ENCODE data around the gene GDF10. TPM values are rescaled to one million over a fixed set of nuclear protein-coding genes. Genes with fewer than 3 reads are reported as not detected.

GDF10 gene
- total RNA-seq, 1 donor from 2014 or later = 14.4 TPM

DNA sequence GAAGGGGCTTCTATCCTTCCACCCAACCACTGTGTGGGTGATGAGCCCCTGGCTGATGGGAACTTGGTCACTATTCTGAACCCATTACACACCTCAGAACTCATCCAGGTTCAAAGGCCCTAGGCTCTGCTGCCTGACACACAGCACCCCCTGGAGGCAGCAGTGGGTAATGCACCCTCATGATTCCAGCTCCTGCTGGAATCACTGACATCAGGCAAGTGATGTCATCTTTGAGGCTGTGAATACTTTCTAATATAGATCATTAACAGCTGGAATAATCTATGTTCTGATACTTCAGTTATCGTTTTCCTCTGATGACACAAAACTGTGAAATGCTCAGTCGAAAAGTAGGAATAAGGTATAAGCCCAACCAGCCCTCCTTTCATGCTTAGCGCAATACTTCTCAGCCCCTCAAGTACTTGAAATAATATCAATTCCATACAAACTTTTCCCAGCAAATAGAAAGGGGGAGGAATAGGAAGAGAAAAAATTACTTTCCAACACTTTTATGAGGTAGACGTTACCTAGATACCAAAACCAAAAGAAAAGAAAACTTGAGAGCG, 40.7 kb downstream of the GDF10 start:
- ATAC-seq = peak; percentile 74
- intact Hi-C loops (cut with DNase I) = no loop called here

GRCh38 chr10:47344996-47345870, 45.2 kb downstream of the GDF10 start:
- ATAC-seq = no peak
- intact Hi-C loops (cut with DNase I) = no loop called here
- peak; percentile 10 for DNase-seq (ENCODE audit: low spot score)

More for the DNA sequence above, 40.7 kb downstream of the GDF10 start:
- DNase-seq (ENCODE audit: low spot score) = peak; percentile 77

- ATAC-seq = no peak
- DNase-seq (ENCODE audit: low spot score) = peak; percentile 25
- intact Hi-C loops (cut with DNase I) = no loop called here
Observed at GRCh38 chr10:47346581-47347302, 46.7 kb downstream of the GDF10 start.

- intact Hi-C loops (cut with DNase I) = no loop called here
- no peak for ATAC-seq
- no peak for DNase-seq (ENCODE audit: low spot score)
Observed at GRCh38 chr10:47347303-47347675, 47.3 kb downstream of the GDF10 start.

DNA sequence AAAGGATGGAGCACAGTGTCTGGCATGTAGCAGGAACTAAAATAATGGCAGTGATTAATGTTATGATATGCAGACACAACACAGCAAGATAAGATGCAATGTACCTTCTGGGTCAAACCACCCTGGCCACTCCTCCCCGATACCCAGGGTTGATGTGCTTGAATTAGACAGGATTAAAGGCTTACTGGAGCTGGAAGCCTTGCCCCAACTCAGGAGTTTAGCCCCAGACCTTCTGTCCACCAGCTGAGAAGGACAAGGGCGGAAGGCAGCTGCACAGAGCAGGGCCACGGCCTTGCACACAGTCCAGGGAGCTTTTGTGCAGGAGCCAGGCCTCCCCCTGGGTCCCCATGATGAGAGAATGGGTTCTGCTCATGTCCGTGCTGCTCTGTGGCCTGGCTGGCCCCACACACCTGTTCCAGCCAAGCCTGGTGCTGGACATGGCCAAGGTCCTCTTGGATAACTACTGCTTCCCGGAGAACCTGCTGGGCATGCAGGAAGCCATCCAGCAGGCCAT, 48.2 kb downstream of the GDF10 start, which contains the start of gene RBP3:
TSS of gene RBP3 (plus strand) at position 226 of the 514 bp plus-strand sequence. CDS start at position 348, 122 bp downstream.
- ATAC-seq (peak; percentile 12), DNase-seq (ENCODE audit: low spot score) (no peak)
- intact Hi-C loops (cut with DNase I) = no loop called here

DNA sequence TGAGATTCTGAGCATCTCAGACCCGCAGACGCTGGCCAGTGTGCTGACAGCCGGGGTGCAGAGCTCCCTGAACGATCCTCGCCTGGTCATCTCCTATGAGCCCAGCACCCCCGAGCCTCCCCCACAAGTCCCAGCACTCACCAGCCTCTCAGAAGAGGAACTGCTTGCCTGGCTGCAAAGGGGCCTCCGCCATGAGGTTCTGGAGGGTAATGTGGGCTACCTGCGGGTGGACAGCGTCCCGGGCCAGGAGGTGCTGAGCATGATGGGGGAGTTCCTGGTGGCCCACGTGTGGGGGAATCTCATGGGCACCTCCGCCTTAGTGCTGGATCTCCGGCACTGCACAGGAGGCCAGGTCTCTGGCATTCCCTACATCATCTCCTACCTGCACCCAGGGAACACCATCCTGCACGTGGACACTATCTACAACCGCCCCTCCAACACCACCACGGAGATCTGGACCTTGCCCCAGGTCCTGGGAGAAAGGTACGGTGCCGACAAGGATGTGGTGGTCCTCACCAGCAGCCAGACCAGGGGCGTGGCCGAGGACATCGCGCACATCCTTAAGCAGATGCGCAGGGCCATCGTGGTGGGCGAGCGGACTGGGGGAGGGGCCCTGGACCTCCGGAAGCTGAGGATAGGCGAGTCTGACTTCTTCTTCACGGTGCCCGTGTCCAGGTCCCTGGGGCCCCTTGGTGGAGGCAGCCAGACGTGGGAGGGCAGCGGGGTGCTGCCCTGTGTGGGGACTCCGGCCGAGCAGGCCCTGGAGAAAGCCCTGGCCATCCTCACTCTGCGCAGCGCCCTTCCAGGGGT, 48.9 kb downstream of the GDF10 start:
- intact Hi-C loops (cut with DNase I) = no loop called here
- DNase-seq (ENCODE audit: low spot score) (no peak), ATAC-seq (no peak)

DNA sequence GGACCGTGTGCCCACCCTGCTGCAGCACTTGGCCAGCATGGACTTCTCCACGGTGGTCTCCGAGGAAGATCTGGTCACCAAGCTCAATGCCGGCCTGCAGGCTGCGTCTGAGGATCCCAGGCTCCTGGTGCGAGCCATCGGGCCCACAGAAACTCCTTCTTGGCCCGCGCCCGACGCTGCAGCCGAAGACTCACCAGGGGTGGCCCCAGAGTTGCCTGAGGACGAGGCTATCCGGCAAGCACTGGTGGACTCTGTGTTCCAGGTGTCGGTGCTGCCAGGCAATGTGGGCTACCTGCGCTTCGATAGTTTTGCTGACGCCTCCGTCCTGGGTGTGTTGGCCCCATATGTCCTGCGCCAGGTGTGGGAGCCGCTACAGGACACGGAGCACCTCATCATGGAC, 49.5 kb downstream of the GDF10 start:
- intact Hi-C loops (cut with DNase I) = no loop called here
- no peak for ATAC-seq
- no peak for DNase-seq (ENCODE audit: low spot score)

DNA sequence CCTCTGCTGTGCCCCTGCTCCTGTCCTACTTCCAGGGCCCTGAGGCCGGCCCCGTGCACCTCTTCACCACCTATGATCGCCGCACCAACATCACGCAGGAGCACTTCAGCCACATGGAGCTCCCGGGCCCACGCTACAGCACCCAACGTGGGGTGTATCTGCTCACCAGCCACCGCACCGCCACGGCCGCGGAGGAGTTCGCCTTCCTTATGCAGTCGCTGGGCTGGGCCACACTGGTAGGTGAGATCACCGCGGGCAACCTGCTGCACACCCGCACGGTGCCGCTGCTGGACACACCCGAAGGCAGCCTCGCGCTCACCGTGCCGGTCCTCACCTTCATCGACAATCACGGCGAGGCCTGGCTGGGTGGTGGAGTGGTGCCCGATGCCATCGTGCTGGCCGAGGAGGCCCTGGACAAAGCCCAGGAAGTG, 50.0 kb downstream of the GDF10 start:
- ATAC-seq = no peak
- intact Hi-C loops (cut with DNase I) = no loop called here
- peak; percentile 47 for DNase-seq (ENCODE audit: low spot score)

DNA sequence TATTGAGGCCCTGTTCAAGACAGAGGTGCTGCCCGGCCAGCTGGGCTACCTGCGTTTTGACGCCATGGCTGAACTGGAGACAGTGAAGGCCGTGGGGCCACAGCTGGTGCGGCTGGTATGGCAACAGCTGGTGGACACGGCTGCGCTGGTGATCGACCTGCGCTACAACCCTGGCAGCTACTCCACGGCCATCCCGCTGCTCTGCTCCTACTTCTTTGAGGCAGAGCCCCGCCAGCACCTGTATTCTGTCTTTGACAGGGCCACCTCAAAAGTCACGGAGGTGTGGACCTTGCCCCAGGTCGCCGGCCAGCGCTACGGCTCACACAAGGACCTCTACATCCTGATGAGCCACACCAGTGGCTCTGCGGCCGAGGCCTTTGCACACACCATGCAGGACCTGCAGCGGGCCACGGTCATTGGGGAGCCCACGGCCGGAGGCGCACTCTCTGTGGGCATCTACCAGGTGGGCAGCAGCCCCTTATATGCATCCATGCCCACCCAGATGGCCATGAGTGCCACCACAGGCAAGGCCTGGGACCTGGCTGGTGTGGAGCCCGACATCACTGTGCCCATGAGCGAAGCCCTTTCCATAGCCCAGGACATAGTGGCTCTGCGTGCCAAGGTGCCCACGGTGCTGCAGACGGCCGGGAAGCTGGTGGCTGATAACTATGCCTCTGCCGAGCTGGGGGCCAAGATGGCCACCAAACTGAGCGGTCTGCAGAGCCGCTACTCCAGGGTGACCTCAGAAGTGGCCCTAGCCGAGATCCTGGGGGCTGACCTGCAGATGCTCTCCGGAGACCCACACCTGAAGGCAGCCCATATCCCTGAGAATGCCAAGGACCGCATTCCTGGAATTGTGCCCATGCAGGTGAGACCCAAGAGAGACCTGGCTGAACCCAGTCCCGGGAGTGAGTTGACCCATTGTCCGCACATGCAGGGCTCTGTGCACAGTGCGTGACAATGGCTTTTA, 51.0 kb downstream of the GDF10 start:
- ATAC-seq (no peak), DNase-seq (ENCODE audit: low spot score) (peak; percentile 25)
- intact Hi-C loops (cut with DNase I) = no loop called here

DNA sequence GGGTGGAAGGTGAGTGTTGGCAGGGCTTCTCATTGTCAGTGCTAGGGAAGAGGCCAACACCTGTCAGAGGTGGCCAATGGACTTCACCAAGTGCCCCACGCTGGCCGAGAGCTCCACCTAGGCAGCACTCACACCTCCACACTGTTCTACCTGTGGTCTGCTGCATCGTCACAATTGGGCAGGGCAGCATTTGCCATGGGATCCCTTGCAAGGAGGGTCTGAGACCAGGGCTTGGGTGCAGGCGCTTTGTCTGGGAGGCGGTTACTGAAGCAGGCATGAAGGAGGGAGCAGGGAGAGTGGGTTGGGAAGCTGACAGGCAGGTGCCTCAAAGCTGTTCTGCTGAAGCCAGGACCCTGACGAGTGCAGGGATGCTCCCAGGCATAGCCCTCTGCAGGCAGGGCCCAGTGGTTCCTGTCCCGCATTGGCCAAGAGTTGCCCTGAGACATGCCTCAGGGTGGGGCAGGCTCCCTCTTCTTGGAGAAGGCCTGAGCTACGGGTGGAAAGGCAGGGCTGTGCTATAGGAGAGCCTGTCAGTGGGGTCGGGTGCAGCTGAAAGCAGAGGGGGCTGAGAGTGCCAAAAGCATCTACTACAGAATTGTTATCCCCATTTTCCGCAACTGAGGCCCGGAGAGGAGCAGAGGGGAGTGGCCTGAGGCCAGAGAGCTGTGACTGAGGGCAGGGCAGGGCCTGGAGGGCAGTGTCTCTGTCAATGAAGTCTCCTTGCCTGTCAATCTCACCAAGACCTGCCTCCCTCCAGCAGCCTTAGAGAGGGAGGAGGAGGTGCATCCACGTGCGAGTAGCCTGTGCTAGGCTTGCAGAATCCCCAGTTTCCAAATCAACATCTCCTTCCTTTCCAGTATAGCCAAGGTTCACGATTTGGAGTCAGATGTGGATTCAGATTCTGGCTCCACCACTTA, 52.2 kb downstream of the GDF10 start:
- DNase-seq (ENCODE audit: low spot score) (no peak), ATAC-seq (no peak)
- intact Hi-C loops (cut with DNase I) = no loop called here

- DNase-seq (ENCODE audit: low spot score) = peak; percentile 32
- intact Hi-C loops (cut with DNase I) = no loop called here
- no peak for ATAC-seq
Observed at GRCh38 chr10:47353351-47353750, 53.4 kb downstream of the GDF10 start.

DNA sequence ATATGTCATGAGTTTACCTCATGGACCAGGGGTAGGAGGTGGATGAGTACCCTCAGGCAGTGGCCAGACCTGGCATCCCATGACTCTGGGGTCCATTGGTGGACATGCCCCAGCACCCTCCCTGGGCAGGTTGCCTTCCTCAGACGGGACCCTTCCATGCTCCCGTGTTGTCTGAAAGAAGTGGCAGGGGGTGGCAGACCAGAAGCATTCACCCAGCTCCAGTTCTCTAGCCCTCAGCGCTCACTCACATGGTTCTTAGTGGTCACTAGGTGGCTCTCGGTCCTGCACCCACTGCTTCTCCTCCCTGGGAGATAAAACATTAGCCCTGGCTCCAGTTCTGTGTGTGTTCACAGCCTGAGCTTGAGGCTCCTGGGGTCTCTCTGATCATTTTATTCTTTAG, 54.2 kb downstream of the GDF10 start:
- peak; percentile 69 for ATAC-seq
- intact Hi-C loops (cut with DNase I) = no loop called here
- DNase-seq (ENCODE audit: low spot score) = peak; percentile 32

- intact Hi-C loops (cut with DNase I) = no loop called here
- ATAC-seq (no peak), DNase-seq (ENCODE audit: low spot score) (no peak)
Observed at GRCh38 chr10:47354900-47355299, 54.9 kb downstream of the GDF10 start.

DNA sequence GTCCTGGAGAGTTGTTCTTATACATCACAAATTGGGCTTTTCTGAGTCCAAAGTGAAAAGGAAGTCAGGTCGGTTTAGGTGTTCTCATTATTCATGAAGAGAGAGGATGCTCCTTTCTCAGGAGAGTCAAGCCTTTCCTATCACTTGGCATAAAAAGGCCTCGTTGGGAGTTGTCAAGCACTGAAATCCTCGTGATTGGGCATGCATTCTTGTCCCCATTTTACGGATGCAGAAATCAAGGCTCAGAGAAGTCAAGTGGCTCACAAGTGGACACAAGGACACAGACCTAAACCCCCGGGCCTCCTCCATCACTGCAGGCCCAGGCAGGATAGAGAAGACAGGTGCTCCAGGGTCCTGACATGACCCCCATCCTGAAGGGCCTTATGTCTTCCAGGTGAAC, 56.7 kb downstream of the GDF10 start:
- DNase-seq (ENCODE audit: low spot score) (no peak), ATAC-seq (no peak)
- intact Hi-C loops (cut with DNase I) = no loop called here

- intact Hi-C loops (cut with DNase I) = no loop called here
- no peak for ATAC-seq
- peak; percentile 35 for DNase-seq (ENCODE audit: low spot score)
Observed at GRCh38 chr10:47357131-47357582, 57.2 kb downstream of the GDF10 start.

DNA sequence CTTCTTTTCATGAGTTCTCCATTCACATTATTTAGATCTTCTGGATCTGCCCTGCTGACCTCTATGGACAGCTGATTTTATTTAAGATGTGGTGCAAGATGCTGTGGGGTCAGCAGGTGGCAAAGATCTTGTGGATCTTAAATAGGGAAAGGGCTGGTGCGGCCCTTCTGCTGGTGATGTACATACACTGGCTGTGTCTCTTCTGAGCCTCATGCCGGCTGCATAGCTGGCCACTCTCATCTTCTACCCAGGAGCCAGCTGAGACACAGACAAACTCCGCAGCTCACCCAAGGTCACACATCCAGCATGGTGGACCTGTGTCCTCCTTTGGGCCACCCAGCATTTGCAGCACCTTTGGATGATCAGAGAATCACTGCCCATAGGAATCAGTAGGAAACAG, 57.9 kb downstream of the GDF10 start:
- ATAC-seq (no peak), DNase-seq (ENCODE audit: low spot score) (no peak)
- intact Hi-C loops (cut with DNase I) = no loop called here

DNA sequence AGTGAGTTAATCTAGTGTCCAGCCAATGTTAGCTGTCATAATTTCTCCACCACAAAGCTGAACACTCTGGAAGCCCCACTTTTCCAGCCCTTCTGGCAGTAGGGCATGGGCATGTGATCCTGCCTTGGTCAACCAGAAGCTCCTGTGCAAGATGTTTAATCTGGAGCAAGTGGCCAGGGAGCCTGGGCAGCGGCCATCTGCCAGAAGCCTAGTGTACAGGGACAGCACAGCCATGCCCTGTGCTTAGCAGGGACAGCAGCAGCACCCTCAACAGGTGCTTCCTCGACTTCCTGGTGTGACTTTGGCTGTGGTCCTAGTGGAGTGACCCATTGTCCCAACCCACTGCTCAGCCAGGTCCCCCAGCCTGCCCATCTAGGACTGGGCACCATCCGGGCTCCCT, 58.5 kb downstream of the GDF10 start:
- DNase-seq (ENCODE audit: low spot score) (no peak), ATAC-seq (no peak)
- intact Hi-C loops (cut with DNase I) = no loop called here
